ENCODE data around the gene OR56A3.

OR56A3 gene, protein sequence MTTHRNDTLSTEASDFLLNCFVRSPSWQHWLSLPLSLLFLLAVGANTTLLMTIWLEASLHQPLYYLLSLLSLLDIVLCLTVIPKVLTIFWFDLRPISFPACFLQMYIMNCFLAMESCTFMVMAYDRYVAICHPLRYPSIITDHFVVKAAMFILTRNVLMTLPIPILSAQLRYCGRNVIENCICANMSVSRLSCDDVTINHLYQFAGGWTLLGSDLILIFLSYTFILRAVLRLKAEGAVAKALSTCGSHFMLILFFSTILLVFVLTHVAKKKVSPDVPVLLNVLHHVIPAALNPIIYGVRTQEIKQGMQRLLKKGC

DNA sequence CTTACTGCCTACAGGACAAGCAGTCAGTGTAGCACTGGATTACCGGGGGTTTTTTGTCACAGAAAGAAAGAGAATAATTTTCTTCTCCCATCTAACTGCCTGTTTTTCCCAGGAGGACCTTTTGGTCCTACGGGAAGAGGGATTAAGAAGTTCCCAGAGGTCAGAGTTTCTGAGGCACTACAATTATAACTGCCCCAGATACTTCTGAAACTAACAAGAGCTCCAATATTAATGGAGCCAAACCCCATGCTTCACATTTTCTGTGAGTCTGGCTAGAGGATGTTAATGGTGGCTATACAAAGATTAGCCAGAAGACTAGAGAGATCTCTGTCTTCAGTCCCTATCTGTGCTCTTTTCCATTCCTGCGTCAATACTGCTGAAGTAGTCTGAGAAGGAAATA lies at the start of gene OR56A3:
Gene OR56A3, plus strand, starts transcription at position 301 of the 400 bp plus-strand sequence. CDS start 5,096 bp downstream, outside the sequence.
- TF ChIP-seq, protein P1, sequence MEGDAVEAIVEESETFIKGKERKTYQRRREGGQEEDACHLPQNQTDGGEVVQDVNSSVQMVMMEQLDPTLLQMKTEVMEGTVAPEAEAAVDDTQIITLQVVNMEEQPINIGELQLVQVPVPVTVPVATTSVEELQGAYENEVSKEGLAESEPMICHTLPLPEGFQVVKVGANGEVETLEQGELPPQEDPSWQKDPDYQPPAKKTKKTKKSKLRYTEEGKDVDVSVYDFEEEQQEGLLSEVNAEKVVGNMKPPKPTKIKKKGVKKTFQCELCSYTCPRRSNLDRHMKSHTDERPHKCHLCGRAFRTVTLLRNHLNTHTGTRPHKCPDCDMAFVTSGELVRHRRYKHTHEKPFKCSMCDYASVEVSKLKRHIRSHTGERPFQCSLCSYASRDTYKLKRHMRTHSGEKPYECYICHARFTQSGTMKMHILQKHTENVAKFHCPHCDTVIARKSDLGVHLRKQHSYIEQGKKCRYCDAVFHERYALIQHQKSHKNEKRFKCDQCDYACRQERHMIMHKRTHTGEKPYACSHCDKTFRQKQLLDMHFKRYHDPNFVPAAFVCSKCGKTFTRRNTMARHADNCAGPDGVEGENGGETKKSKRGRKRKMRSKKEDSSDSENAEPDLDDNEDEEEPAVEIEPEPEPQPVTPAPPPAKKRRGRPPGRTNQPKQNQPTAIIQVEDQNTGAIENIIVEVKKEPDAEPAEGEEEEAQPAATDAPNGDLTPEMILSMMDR (IDR thresholded peaks at IDR 0.05; ENCODE audit: extremely low read depth, missing control alignments) = no peak
- DNase-seq (ENCODE audit: low spot score) = no peak

DNA sequence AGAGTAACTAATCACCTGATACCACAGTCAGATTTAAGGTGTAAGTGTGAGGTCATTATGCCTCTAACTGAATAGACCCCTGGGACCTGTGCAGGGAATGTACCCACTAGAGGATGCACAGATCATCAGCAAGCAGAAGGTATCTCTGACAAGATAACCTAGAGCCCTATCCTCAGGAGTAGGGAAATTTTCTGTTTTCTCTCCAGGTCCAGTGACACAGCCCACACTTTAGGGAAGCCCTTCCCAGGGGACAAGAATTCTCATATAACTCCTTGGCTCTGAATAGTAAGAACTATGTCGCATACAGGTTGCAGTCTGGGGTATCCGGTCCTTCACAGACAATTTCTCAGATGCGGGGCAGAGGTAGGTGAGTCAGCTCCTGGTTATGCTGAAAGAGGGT lies 49.1 kb upstream of the OR56A3 start, which contains the start of gene OR52E5:
Gene OR52E5, plus strand, starts transcription at position 301 of the 400 bp plus-strand sequence. CDS start 7,569 bp downstream, outside the sequence.
- TF ChIP-seq, protein P1 (IDR thresholded peaks at IDR 0.05; ENCODE audit: extremely low read depth, missing control alignments) = no peak
- DNase-seq (ENCODE audit: low spot score) = no peak

DNA sequence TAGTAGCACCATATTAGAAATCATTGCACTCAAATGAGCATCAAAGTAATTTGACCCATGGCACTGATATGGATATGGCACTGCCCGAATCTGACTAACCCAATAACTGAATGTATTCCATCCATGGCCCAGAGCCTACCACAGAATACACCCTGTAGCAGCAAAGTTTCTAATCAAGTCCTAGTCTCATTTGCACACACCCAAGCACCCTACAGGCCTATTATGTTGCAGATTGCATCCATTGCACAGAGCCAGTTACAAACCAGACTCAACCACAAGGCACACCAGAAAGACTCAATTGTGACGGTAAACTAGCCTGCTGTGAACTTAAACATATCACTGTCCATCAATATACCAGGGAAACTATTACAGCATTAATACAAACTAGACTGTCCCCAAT lies 42.5 kb upstream of the OR56A3 start:
- DNase-seq (ENCODE audit: low spot score) = no peak
- TF ChIP-seq, protein P1 (IDR thresholded peaks at IDR 0.05; ENCODE audit: extremely low read depth, missing control alignments) = no peak

DNA sequence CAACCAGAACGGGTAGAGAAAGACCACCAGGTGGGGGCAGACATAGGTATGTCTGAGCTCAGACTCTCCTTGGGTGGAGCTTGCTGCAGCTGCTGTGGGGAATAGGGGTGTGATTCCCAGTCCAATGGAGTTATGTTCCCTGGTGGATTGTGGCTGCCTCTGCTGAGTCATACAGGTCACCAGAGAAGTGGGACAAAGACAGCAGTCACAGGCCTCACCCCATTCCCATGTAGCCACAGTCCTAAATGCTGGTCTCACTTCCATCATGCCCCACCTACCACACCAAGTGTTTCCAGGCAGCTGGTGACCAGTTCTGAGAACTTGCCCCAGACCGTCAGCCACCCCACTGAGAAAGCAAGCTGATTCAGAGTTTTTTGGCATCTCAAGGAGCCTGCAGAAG lies 31.5 kb upstream of the OR56A3 start:
- TF ChIP-seq, protein P1 (IDR thresholded peaks at IDR 0.05; ENCODE audit: extremely low read depth, missing control alignments) = no peak
- no peak for DNase-seq (ENCODE audit: low spot score)

DNA sequence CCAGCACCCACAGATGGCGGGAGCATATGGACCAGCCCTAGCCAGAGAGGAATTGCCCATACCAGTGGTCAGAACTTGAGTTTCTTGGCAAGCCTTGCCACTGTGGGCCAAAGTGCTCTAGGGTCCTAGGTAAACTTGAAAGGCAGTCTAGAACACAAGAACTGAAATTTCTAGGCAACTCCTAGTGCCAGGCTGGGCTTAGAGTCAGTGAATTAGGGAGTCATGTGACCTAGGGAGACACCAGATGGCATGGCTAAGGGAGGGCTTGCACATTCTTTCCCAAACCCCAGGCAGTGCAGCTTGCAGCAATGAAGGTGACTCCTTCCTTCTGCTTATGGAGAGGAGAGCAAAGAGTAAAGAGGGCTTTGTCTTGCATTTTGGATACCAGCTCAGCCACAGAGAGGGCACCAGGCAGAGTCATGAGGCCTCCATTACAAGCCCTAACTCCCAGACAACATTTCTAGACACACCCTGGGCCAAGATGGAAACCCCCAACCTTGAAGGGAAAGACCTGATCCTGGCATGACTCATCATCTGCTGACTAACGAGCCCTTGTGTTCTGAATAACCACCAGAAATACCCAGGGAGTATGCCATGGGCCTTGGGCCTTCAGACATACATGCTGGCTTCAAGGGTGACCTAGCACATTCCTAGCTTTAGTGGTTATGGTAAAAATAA lies 19.2 kb upstream of the OR56A3 start:
- TF ChIP-seq, protein P1 (IDR thresholded peaks at IDR 0.05; ENCODE audit: extremely low read depth, missing control alignments) = no peak
- no peak for DNase-seq (ENCODE audit: low spot score)

DNA sequence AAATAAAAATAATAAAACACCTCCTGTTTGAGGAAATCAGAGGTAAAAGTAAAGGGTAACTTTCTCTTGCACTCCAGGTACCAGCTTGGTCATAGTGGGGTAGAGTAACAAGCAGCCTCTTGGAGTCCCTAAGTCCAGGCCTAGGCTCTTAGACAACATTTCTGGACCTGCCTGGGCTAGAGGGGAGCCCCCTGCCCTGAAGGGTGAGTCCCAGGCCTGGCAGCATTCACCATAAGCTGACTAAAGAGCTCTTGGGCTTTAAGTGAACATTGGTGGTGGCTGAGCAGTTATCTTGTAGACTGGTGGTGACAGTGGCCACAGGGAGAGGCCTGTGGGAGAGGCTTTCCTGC lies 18.6 kb upstream of the OR56A3 start:
- DNase-seq (ENCODE audit: low spot score) = no peak
- TF ChIP-seq, protein P1 (IDR thresholded peaks at IDR 0.05; ENCODE audit: extremely low read depth, missing control alignments) = no peak

DNA sequence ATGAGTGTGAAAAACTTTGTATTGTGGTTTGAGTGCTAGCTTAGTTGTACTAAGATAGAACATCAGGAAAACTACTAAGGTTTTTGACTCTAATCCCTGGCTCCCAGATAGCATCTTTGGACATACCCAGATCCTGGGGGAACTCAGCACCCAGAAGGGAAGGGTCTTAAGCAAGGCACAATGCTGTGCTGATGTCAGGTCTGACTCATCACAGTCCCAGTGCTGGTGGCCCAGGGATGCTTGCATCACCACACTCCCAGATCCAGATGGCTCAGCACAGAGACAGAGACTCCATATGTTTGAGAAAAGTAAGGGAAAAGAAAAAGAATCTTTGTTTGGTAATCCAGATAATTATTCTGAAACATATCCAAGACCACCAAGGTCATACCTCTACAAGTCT lies 18.3 kb upstream of the OR56A3 start:
- TF ChIP-seq, protein P1 (IDR thresholded peaks at IDR 0.05; ENCODE audit: extremely low read depth, missing control alignments) = no peak
- DNase-seq (ENCODE audit: low spot score) = no peak
